ENCODE data around the gene FOXN1. TPM values are rescaled to one million over a fixed set of nuclear protein-coding genes. Genes with fewer than 3 reads are reported as not detected.

The FOXN1 gene
- total and polyA plus RNA-seq, 10 of the 15 experiments (the other 5 are each of a cell fraction or from before 2014, with no cell fraction given): not detected

GRCh38 chr17:28529013-28529400 lies 22.9 kb downstream of the FOXN1 start:
- CTCF ChIA-PET: interaction anchor here (1.2 to 1.5 kb wide), 2 partner anchors 12 to 32 kb away, joined by 3 to 4 read pairs; no protein-coding TSS in a partner anchor
- FAIRE-seq (no peak), DNase-seq (ENCODE audit: low read depth, low spot score) (no peak), ATAC-seq (no peak)
- no peaks in the 10 kb centered on the region for H3K79me2 ChIP-seq (ENCODE audit: control insufficient read depth, insufficient read depth, low read length)
- no peaks in the 10 kb centered on the region; a peak in 1 of 4 replicates for H3K36me3 ChIP-seq (ENCODE audit: control insufficient read depth in 2 of 2, insufficient read depth in 2 of 2, low read length in 1 of 2)
- no peaks in the 10 kb centered on the region; a peak in 1 of 4 replicates for H3K27me3 ChIP-seq (replicated peaks in 1 of 2; ENCODE audit: control insufficient read depth in 2 of 2, insufficient read depth in 2 of 2, low read length in 1 of 2)
- TF ChIP-seq, protein P1, sequence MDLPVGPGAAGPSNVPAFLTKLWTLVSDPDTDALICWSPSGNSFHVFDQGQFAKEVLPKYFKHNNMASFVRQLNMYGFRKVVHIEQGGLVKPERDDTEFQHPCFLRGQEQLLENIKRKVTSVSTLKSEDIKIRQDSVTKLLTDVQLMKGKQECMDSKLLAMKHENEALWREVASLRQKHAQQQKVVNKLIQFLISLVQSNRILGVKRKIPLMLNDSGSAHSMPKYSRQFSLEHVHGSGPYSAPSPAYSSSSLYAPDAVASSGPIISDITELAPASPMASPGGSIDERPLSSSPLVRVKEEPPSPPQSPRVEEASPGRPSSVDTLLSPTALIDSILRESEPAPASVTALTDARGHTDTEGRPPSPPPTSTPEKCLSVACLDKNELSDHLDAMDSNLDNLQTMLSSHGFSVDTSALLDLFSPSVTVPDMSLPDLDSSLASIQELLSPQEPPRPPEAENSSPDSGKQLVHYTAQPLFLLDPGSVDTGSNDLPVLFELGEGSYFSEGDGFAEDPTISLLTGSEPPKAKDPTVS (IDR thresholded peaks at IDR 0.05; ENCODE audit: low read depth, low read length): no peak
- TF ChIP-seq, protein P2, sequence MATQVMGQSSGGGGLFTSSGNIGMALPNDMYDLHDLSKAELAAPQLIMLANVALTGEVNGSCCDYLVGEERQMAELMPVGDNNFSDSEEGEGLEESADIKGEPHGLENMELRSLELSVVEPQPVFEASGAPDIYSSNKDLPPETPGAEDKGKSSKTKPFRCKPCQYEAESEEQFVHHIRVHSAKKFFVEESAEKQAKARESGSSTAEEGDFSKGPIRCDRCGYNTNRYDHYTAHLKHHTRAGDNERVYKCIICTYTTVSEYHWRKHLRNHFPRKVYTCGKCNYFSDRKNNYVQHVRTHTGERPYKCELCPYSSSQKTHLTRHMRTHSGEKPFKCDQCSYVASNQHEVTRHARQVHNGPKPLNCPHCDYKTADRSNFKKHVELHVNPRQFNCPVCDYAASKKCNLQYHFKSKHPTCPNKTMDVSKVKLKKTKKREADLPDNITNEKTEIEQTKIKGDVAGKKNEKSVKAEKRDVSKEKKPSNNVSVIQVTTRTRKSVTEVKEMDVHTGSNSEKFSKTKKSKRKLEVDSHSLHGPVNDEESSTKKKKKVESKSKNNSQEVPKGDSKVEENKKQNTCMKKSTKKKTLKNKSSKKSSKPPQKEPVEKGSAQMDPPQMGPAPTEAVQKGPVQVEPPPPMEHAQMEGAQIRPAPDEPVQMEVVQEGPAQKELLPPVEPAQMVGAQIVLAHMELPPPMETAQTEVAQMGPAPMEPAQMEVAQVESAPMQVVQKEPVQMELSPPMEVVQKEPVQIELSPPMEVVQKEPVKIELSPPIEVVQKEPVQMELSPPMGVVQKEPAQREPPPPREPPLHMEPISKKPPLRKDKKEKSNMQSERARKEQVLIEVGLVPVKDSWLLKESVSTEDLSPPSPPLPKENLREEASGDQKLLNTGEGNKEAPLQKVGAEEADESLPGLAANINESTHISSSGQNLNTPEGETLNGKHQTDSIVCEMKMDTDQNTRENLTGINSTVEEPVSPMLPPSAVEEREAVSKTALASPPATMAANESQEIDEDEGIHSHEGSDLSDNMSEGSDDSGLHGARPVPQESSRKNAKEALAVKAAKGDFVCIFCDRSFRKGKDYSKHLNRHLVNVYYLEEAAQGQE (IDR thresholded peaks at IDR 0.05; ENCODE audit: low read depth, low read length): no peak
- no peak for TF ChIP-seq TCF3 (IDR thresholded peaks at IDR 0.05; ENCODE audit: borderline replicate concordance, insufficient read depth, low read depth, low read length)
- TF ChIP-seq, protein P3, sequence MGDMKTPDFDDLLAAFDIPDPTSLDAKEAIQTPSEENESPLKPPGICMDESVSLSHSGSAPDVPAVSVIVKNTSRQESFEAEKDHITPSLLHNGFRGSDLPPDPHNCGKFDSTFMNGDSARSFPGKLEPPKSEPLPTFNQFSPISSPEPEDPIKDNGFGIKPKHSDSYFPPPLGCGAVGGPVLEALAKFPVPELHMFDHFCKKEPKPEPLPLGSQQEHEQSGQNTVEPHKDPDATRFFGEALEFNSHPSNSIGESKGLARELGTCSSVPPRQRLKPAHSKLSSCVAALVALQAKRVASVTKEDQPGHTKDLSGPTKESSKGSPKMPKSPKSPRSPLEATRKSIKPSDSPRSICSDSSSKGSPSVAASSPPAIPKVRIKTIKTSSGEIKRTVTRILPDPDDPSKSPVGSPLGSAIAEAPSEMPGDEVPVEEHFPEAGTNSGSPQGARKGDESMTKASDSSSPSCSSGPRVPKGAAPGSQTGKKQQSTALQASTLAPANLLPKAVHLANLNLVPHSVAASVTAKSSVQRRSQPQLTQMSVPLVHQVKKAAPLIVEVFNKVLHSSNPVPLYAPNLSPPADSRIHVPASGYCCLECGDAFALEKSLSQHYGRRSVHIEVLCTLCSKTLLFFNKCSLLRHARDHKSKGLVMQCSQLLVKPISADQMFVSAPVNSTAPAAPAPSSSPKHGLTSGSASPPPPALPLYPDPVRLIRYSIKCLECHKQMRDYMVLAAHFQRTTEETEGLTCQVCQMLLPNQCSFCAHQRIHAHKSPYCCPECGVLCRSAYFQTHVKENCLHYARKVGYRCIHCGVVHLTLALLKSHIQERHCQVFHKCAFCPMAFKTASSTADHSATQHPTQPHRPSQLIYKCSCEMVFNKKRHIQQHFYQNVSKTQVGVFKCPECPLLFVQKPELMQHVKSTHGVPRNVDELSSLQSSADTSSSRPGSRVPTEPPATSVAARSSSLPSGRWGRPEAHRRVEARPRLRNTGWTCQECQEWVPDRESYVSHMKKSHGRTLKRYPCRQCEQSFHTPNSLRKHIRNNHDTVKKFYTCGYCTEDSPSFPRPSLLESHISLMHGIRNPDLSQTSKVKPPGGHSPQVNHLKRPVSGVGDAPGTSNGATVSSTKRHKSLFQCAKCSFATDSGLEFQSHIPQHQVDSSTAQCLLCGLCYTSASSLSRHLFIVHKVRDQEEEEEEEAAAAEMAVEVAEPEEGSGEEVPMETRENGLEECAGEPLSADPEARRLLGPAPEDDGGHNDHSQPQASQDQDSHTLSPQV (IDR thresholded peaks at IDR 0.05): no peak
- TF ChIP-seq, protein P4, sequence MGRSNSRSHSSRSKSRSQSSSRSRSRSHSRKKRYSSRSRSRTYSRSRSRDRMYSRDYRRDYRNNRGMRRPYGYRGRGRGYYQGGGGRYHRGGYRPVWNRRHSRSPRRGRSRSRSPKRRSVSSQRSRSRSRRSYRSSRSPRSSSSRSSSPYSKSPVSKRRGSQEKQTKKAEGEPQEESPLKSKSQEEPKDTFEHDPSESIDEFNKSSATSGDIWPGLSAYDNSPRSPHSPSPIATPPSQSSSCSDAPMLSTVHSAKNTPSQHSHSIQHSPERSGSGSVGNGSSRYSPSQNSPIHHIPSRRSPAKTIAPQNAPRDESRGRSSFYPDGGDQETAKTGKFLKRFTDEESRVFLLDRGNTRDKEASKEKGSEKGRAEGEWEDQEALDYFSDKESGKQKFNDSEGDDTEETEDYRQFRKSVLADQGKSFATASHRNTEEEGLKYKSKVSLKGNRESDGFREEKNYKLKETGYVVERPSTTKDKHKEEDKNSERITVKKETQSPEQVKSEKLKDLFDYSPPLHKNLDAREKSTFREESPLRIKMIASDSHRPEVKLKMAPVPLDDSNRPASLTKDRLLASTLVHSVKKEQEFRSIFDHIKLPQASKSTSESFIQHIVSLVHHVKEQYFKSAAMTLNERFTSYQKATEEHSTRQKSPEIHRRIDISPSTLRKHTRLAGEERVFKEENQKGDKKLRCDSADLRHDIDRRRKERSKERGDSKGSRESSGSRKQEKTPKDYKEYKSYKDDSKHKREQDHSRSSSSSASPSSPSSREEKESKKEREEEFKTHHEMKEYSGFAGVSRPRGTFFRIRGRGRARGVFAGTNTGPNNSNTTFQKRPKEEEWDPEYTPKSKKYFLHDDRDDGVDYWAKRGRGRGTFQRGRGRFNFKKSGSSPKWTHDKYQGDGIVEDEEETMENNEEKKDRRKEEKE (IDR thresholded peaks at IDR 0.05): no peak
- TF ChIP-seq YBX1 (IDR thresholded peaks at IDR 0.05): no peak
- TF ChIP-seq SREBF1 (IDR thresholded peaks at IDR 0.05; ENCODE audit: low read length): no peak
- no peak for TF ChIP-seq NFYB (IDR thresholded peaks at IDR 0.05; ENCODE audit: insufficient read depth, low read depth, low read length)
- TF ChIP-seq, protein P5, sequence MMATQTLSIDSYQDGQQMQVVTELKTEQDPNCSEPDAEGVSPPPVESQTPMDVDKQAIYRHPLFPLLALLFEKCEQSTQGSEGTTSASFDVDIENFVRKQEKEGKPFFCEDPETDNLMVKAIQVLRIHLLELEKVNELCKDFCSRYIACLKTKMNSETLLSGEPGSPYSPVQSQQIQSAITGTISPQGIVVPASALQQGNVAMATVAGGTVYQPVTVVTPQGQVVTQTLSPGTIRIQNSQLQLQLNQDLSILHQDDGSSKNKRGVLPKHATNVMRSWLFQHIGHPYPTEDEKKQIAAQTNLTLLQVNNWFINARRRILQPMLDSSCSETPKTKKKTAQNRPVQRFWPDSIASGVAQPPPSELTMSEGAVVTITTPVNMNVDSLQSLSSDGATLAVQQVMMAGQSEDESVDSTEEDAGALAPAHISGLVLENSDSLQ (IDR thresholded peaks at IDR 0.05): no peak
- H3K4me2 ChIP-seq (ENCODE audit: control insufficient read depth, insufficient read depth): no peak overlapping the region
- H3K9me3 ChIP-seq (replicated peaks; ENCODE audit: control insufficient read depth, insufficient read depth, low read length): no peaks in the 10 kb centered on the region
- in situ Hi-C loops (cut with MboI): no loop called here
- H3K4me1 ChIP-seq (ENCODE audit: control insufficient read depth, insufficient read depth, low read length): no peaks in the 10 kb centered on the region
- SMC1A ChIA-PET (ENCODE audit: uncharacterized antibody, unreplicated experiment): interaction anchor here (1.5 kb wide), 1 partner anchor 44 kb away, joined by 3 read pairs; no protein-coding TSS in a partner anchor
- POLR2A ChIA-PET: interaction anchor here (0.6 kb wide), 2 partner anchors 15 to 131 kb away, joined by 3 to 4 read pairs; no protein-coding TSS in a partner anchor
- no peaks in the 10 kb centered on the region for H4K20me1 ChIP-seq (ENCODE audit: control insufficient read depth, insufficient read depth)
- H3K27ac ChIP-seq (ENCODE audit: control insufficient read depth, insufficient read depth): no peak overlapping the region
- RAD21 ChIA-PET (ENCODE audit: unreplicated experiment): no interaction called here
- H3K9ac ChIP-seq (ENCODE audit: control insufficient read depth, insufficient read depth, low read length): no peak overlapping the region
- H2AFZ ChIP-seq (ENCODE audit: control insufficient read depth, low read depth, low read length): no peak overlapping the region
- H3K4me3 ChIP-seq: no peak overlapping the region
- no TSS peak for BruUV-seq (replicated peaks)
- intact Hi-C loops (cut with micrococcal nuclease; ENCODE audit: unreplicated experiment): no loop called here
- WGBS (ENCODE audit: insufficient coverage, insufficient replicate concordance, low lambda C conversion rate, missing lambda C conversion rate): 11% methylated on average over 3 of the region's 3 CpGs

Measured in GM12878 (cell line).